Measurements from ENCODE around the gene BNIP5.
"Not testable (repeated sequence)": the region's sequence is repeated elsewhere in the genome, so short reads cannot be mapped to it uniquely, and the experiment has no call there.

Gene BNIP5

DNA sequence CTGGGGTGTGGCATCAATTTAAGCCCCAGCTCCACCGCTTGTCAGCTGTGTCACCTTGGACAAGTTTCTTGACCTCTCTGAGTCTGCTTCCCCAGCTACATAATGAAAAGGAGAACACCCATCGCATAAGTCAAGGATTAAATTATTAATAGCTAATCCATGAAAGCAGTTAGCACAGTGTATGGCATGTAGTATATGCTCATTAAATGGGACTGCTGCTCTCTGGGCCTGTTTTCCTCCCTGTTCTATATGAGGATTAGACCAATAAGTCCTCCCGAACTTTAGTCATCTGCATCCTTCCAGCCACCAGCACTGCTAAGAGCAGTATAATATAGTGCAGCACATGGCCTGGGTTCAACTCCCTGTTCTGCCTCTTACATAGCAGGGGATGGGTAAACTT lies 31.1 kb upstream of the BNIP5 start:
- DNase-seq (ENCODE audit: low spot score) = no peak

- no peak for DNase-seq (ENCODE audit: low spot score)
Measured at GRCh38 chr6:36364669-36365479, 28.2 kb upstream of the BNIP5 start.

- DNase-seq (ENCODE audit: low spot score) = not testable (repeated sequence)
Measured at GRCh38 chr6:36364061-36364635, 27.5 kb upstream of the BNIP5 start.

GRCh38 chr6:36363371-36363752 lies 26.7 kb upstream of the BNIP5 start:
- not testable (repeated sequence) for DNase-seq (ENCODE audit: low spot score)

GRCh38 chr6:36362551-36363370 lies 26.1 kb upstream of the BNIP5 start:
- DNase-seq (ENCODE audit: low spot score) = no peak

DNA sequence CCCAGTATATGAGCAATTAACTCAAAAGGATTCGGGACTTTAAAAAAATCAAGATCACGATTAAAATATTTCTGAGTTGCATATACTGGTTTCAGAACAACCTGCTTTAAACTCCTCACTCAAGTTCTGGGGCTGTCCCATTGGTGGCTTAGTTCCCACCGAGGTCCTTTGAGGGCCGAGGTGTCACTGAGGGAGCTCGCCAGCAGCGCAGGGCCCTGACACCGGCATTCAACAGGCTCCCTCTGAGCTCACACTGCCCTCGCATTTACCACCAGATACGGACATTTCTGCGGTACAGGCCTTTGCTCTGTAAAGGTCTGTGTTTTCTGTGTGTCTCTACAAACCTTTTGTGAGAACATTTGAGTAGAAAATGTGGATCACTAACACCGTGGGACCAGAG lies 24.4 kb upstream of the BNIP5 start:
- DNase-seq (ENCODE audit: low spot score) = no peak

DNA sequence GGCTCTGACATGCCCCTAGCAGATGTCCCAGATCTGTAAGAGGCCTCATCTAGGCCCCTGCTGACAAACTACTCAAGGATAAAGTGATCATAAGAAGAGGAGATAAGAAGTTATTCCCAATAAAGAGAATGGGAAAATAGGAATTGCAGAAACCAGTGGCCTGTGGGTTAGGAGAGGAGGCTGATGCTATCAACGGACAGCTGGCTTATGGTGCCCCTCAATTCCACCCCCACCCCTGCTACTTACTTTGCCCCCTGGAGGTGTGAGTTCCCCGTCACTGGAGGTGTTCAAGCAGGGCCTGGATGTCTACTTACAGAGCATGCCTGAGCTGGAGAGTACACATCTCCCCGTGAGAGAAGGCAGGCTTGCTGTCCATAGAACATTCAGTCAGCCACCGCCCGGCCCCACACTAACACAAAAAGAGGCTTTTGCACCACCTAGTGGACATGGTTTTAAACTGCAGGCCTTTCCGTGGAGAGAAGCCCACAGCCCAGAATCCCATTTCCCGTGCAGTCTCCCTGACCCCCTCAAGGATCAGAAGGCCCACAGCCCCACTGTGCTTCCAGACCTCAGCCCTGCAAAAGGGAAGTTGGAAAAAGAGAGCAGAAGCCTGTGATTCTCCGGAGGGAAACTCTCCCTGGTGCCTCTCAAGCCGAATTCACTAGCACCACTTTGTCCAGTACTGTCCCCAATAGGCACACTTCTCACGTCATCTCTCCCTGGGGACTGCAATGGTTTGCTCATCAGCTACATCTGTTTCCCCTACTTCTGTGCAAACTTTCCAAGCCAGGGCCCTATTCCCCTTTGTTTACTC lies 23.8 kb upstream of the BNIP5 start:
- DNase-seq (ENCODE audit: low spot score) = peak; percentile 88

DNA sequence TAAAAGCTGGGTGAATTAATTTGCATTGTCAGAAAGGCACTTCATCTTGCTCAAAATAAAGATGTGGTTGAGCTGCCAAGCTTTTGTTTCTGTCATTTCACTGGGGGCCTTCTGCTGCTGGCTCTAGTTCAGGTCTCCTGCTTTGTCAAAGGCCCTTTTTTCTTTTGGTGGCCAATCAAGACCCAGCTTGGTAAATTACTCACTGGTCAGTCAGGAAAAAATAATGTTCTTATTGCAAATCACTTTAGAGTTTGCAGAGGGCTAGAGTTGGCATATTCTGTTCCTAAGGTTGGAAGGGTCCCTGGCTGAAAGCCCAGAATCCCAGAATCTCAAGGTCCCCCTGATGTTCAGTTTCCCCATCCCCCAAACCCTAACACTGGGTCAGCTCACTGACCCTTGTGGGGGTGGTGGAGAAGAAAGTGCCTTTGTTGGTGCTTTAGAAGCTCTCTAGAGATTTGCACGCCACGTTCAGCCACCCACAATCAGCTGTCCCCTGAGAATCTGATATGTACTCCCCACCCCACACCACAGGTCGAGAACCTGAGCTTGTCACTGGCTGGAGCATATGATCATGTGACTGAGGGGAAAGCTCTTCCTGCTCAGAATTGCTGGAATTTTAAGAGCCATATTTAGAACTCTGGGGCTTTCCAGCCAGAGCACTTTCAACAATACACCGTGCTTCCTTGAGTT lies 21.7 kb upstream of the BNIP5 start:
- DNase-seq (ENCODE audit: low spot score) = no peak

- DNase-seq (ENCODE audit: low spot score) = no peak
Measured at GRCh38 chr6:36357872-36358225, 21.2 kb upstream of the BNIP5 start.

GRCh38 chr6:36355819-36356218 lies 19.1 kb upstream of the BNIP5 start:
- DNase-seq (ENCODE audit: low spot score) = no peak

DNA sequence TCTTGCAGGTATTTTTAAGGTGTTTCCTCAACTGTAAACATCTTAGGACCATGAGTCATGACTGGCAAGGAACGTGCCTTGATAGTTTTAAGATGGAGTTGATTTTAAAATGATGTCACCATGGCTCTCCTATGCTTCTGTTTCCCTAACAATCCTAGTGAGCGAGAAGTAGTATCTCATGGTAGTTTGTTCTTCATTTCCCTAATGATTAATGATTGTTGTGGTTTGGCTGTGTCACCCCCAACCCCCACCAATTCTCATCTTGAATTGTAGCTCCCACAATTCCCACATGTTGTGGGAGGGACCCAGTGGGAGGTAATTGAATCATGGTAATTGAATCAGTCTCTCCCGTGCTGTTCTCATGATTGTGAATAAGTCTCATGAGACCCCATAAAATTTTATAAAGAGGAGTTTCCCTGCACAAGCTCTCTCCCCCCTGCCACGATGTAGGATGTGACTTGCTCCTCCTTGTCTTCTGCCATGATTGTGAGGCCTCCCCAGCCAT lies 16.8 kb upstream of the BNIP5 start:
- DNase-seq (ENCODE audit: low spot score) = no peak

- DNase-seq (ENCODE audit: low spot score) = no peak
Measured at GRCh38 chr6:36352477-36353157, 15.9 kb upstream of the BNIP5 start.

- DNase-seq (ENCODE audit: low spot score) = peak; percentile 43
Measured at GRCh38 chr6:36350681-36351571, 14.2 kb upstream of the BNIP5 start.

DNA sequence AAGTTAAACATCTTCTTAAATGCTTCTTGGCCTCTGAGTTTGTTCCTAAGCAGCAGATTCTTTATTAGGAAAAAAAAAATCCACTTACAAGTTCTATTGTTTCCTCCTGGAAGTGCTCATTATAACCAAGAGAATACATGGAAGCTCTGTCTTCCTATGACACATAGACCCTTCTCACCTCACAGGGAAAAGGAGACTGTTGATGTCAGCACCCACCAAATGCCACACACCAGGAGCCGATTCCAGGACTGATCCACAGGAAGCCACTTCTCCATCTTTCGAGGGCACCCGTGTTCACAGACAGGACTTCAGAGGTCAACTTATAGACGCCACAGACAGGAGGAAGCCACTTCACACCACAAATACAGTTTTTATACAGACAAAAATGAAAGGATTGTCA lies 13.4 kb upstream of the BNIP5 start:
- no peak for DNase-seq (ENCODE audit: low spot score)

GRCh38 chr6:36349240-36349639 lies 12.6 kb upstream of the BNIP5 start:
- no peak for DNase-seq (ENCODE audit: low spot score)

DNA sequence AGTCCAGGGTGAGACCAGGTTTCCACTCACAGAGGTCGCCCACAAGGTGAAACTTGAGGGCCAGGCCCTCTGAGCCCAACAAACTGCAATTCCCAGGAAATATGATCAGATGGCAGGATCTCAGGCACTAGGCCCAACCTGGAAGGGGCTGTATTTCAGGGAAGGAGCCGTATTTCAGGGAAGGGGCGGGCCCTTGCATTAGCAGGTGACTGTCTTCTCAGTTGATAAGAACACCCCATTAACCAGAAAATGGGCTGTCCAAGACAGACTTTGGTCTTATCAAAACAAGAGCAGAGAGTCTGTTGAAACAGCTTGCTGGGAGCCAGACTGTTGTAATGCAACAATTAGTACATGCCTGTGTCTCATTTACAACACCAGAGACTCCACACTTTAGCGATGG lies 10.9 kb upstream of the BNIP5 start:
- DNase-seq (ENCODE audit: low spot score) = no peak

DNA sequence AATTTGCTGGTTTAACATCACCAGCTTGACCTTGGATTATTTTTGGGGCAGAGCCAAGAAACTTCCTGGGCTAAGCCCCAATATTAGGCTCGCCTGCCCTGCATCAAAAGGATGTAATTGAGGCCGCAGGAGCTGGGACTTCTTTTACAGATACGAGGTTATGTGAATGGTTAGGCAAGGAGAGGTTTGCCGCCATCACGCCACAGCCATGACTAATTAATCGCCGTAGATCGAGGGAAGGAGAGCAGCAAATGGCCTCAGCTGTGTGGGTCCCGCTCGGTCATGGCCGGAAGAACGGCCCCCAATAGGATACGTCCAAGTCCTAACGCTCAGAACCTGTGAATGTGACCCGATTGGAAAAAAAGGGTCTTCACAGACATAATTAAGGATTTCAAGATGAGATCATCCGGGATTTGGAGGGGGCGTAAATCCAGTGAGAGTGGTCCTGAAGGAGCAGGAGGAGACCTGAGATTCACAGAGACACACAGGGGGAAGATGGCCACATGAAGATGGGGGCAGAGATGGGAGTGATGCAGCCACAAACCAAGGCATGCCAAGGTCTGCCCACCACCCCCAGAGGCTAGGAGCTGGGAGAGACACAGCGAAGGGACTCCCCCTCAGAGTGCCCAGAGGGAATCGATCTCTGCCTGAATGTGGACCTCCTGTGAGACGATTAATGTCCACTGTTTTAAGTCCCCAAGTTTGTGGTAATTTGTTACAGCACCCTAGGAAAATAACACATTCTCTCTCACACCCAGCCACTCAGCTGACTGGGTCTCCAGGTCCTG lies 10.0 kb upstream of the BNIP5 start:
- no peak for DNase-seq (ENCODE audit: low spot score)

DNA sequence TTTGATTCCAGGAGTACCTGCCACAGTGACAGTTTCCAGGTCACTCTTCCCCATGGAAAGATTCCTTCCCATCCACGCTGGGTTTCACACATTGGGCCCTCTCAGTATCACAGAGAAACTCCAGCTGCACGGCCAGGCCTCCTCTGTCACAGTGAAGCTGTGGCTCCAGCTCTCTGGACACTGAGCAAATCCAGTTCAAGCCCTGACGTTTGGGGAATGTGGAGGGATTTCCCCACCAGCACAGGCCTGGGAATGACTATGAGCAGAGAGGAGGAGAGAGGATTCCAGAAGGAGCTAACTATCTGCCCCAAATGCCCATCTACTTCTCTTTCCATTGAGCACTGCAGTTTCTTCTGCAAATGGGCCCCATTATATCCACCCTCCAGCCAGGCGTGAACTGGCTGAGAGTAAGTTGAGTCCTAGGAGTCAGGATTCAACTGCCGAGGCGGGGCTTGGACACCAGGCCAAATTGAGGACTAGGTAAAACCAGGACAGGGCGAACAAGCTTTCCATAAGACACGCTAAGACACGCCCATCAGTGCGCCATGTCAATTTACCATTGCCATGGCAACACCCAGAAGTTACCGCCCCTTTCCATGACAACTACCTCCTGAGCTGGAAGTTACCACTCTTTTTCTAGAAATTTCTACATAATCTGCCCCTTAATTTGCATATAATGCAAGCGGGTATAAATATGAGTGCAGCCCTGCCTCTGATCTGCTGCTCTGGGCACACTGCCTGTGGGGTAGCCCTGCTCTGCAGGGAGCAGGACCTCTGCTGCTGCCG lies 9.2 kb upstream of the BNIP5 start:
- DNase-seq (ENCODE audit: low spot score) = no peak

Measured in AG08395 (cell line).